GM20431 (cell line): ENCODE results near the gene TLE4.

ENCODE experiments used
- in situ Hi-C: fragments of 300-500 bp; cut with MseI, MboI; formaldehyde crosslinking; loops from one replicate; pipeline ENCODE4 v1.15.0; 2020; ENCODE audit warnings: low sequenced_read_pairs; ENCODE audit not compliant: unreplicated experiment

TLE4 gene

GRCh38 chr9:79759460-79759859 lies 187.7 kb downstream of the TLE4 start:
- in situ Hi-C loops, result loop anchor here (25.0 kb wide), 1 partner anchor 97 kb away; no protein-coding TSS in a partner anchor

DNA sequence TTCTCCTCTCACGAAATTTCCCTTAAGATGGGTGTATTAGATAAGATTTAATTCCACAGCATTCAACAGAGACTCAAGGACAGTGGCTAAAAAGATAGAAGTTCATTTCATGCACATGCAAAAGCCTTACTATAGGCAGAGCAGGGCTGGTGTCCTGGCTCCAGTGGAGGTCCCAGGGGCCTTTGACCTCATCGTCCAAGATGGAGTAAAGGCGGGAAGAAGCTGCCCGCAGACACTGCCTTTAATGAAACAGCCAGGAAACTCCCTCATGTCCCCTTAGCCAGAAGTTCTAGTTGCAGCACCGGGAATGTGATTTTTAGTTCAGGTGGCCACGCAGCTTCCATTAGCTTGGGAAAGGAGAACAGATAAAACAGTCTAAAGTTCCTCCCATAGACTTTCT lies 190.3 kb downstream of the TLE4 start:
- in situ Hi-C loops, result loop anchor here (25.0 kb wide), 1 partner anchor 100 kb away; no protein-coding TSS in a partner anchor

GRCh38 chr9:79763671-79764285 lies 192.0 kb downstream of the TLE4 start:
- in situ Hi-C loops, result loop anchor here (25.0 kb wide), 1 partner anchor 101 kb away; no protein-coding TSS in a partner anchor

DNA sequence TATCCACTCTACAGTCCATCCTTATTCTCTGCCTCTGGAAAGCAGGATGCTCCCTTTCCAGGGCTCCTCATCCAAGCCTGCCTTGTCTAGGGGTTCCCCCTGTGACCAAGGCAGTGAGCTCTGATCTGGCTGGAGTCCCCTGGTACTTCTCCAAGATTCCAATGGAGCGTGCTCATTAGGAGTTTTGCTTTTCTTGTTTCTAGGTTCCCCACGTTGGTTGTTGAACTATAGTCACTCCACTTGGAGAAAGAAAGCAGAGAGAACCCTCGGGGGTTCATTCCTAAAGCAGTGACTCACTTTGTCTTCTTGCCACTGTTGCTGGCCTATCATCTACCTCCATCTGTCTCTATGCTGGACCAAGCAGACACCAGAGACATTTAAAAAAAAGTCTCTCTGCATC lies 192.6 kb downstream of the TLE4 start:
- in situ Hi-C loops, result loop anchor here (25.0 kb wide), 1 partner anchor 102 kb away; no protein-coding TSS in a partner anchor

DNA sequence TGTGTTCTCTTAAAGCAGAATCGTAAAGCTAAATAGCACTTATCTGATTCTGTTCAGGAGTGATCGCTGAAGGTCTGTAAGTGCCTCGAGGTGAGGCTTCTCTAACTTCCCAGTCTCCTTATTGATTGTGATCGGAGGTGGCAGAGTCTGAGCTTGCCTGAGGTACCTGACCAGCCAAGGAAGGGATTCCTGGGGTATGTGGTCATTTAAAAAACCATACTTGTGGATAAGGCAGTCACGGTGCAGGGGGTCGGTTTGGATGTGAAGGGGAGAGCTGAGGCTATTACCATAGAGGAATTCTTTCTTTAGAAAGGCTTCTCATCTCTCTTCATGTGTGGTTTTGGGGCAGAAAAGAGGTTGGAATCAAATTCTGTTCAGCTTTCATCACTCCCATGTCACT lies 193.7 kb downstream of the TLE4 start:
- in situ Hi-C loops, result loop anchor here (25.0 kb wide), 1 partner anchor 103 kb away; no protein-coding TSS in a partner anchor

DNA sequence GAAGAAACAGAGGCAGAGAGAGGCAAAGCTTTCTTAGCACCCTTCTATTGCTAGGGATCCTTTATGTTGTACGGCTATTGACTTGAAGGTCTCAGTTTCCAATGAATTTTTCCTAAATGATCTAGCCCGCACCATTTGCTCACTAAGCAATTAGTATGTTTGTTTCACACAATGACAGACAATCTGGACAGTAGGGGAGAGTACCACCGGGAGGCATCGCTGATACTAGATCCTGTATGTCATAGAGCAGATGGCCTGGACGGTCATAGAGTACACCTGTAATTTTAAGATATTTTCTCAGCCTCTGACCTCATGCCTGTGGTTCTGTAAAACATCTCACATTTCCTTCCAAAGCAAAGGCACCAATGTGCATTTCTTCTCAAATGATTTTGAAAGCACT lies 194.3 kb downstream of the TLE4 start:
- in situ Hi-C loops, result loop anchor here (25.0 kb wide), 1 partner anchor 104 kb away; no protein-coding TSS in a partner anchor

DNA sequence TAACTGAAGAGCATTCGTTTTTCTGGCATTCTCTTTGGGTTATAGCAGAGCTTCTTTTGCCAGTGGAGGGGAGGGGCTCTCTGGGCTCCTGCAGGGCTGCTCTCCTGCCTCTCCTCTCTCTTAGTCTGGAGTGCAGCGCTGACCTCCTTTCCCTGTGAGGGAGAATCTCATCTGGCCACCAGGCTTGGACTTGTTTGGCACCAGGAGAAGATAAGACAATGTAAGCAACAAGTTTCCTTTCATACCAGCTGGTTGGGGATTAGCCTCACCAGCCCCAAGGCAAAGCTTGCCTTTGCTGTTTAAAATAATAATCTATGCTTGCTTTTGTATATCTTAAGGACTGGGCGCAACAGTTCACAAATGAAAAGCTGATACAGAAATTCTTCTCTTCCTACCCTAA lies 196.4 kb downstream of the TLE4 start:
- in situ Hi-C loops, result loop anchor here (25.0 kb wide), 1 partner anchor 106 kb away; no protein-coding TSS in a partner anchor

DNA sequence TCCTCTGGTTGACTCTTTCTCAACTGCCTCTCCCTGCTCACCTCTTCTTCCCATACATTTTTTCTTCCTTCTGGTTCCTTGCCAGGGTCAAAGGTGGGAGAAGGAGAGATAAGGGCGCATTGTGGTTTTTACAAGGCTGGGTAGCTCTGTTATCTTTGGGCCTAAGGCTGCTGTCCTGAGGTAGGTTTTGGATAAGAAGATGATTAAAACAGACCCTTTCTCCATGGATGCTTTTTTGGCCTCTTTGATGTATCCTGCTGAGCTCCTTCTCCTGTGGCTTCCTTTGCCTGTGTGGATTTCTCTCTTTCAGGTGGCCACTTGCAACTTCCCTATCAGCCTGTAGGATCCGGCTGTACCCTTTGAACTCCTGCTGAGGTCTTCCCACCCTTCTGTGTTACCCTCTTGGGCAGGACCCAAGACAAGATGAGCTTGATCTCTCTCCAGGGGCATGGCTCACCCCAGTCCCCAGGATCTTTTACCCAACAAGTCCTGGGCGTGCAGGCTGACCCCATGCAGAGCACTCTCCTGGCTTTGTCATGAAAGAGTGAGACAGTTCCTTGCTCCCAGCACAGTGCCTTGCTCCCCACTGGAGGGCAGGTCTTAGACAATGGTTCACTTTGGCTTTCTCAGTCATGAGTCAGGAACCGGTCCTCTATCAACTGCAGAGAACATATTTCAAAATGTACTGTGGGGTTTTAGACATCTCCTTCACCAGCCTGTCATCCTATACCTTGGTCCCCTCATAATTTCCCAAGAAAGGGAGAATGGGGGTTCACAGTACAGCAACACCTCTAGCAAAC lies 197.9 kb downstream of the TLE4 start:
- in situ Hi-C loops, result loop anchor here (25.0 kb wide), 1 partner anchor 107 kb away; no protein-coding TSS in a partner anchor

DNA sequence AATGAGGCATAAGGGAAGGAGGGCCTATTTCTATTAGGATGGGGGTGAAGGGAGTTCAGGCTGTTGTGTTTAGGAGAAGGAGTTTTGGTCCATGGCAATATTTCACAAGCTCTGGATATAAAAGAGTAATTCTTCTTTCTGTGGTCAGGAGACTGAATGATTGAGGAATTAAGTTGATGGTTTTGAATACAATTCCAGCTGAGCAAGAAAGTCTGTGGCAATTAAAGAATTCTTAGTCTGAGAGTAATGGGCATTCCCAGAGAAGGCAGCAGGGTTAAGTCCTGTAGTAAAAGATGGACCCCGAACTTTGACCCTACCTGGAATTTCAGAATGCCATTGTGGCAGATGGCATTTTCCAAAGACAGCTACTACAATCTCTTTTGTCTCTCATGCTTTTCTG lies 202.6 kb downstream of the TLE4 start:
- in situ Hi-C loops, result loop anchor here (25.0 kb wide), 1 partner anchor 112 kb away; no protein-coding TSS in a partner anchor
